HepG2 (cell line): ENCODE results near the gene IWS1. TPM values are rescaled to one million over a fixed set of nuclear protein-coding genes. Genes with fewer than 3 reads are reported as not detected.
A peak's percentile ranks its signal among the peaks of the same experiment; 100 is the strongest.

ENCODE experiments used
- ARID2 ChIP-seq: sonication (generic); formaldehyde crosslinking; IDR thresholded peaks from 2 replicates; pipeline ENCODE4 v1.8.1; 2022; ENCODE audit warnings: mild to moderate bottlenecking, missing genetic modification reagents, borderline replicate concordance
- GMEB1 ChIP-seq: sonication (generic); formaldehyde crosslinking; IDR thresholded peaks from 2 replicates; pipeline ENCODE4 v1.5.1; 2020; ENCODE audit warnings: missing genetic modification reagents, mild to moderate bottlenecking, borderline replicate concordance
- HDAC2 ChIP-seq: sonication (generic); formaldehyde crosslinking; IDR thresholded peaks from 2 replicates; pipeline ENCODE4 v1.4.0; 2020; ENCODE audit warnings: missing genetic modification reagents
- HNF4A ChIP-seq: sonication (generic); formaldehyde crosslinking; IDR thresholded peaks from 2 replicates; pipeline ENCODE4 v1.4.0; 2020; ENCODE audit warnings: missing genetic modification reagents
- IRF9 ChIP-seq: sonication (generic); formaldehyde crosslinking; IDR thresholded peaks from 2 replicates; pipeline ENCODE4 v1.8.0; 2022; ENCODE audit warnings: missing genetic modification reagents, mild to moderate bottlenecking, borderline replicate concordance
- NONO ChIP-seq, 2 experiments: fragments of 450-650 bp in 1 of 2; sonication (generic) in 1 of 2; formaldehyde crosslinking in 1 of 2; IDR thresholded peaks in 1 of 2; conservative IDR thresholded peaks in 1 of 2; 2 replicates each; pipeline versions ENCODE4 v1.6.1 to v1.8.0; 2017 to 2022; ENCODE audit warnings: mild to moderate bottlenecking in 1 of 2, missing genetic modification reagents in 1 of 2, moderate library complexity in 1 of 2
- SAFB2 ChIP-seq: sonication (generic); formaldehyde crosslinking; IDR thresholded peaks from 2 replicates; pipeline ENCODE4 v1.5.1; 2020; ENCODE audit warnings: missing genetic modification reagents, low read depth, mild to moderate bottlenecking, borderline replicate concordance
- TBX2 ChIP-seq: sonication (generic); formaldehyde crosslinking; IDR thresholded peaks from 2 replicates; pipeline ENCODE4 v1.5.0; 2020; ENCODE audit warnings: missing genetic modification reagents, mild to moderate bottlenecking, borderline replicate concordance
- TFAP4 ChIP-seq: sonication (generic); IDR thresholded peaks from 2 replicates; pipeline ENCODE4 v1.6.1; 2016; ENCODE audit warnings: low read depth, borderline replicate concordance
- THAP9 ChIP-seq: sonication (generic); formaldehyde crosslinking; IDR thresholded peaks from 2 replicates; pipeline ENCODE4; 2020; ENCODE audit warnings: missing genetic modification reagents, mild to moderate bottlenecking, borderline replicate concordance
- ZNF20 ChIP-seq: sonication (generic); formaldehyde crosslinking; IDR thresholded peaks from 2 replicates; pipeline ENCODE4 v1.4.0; 2020; ENCODE audit warnings: mild to moderate bottlenecking, moderate library complexity, missing genetic modification reagents
- ZNF264 ChIP-seq: sonication (generic); formaldehyde crosslinking; IDR thresholded peaks from 2 replicates; pipeline ENCODE4 v1.4.0; 2020; ENCODE audit warnings: missing genetic modification reagents
- ZNF280D ChIP-seq: sonication (generic); formaldehyde crosslinking; IDR thresholded peaks from 2 replicates; pipeline ENCODE4 v1.5.1; 2020; ENCODE audit warnings: mild to moderate bottlenecking, missing genetic modification reagents
- ZNF790 ChIP-seq: sonication (generic); formaldehyde crosslinking; IDR thresholded peaks from 2 replicates; pipeline ENCODE4 v1.8.0; 2022; ENCODE audit warnings: missing genetic modification reagents, mild to moderate bottlenecking, borderline replicate concordance
- polyA plus RNA-seq, 8 experiments: library from polyadenylated mRNA; depleted of rRNA in 3 of 8; stranded (reverse) in 7 of 8; unstranded in 1 of 8; fragments of >200 nt; fragmentation: Illumina TruSeq in 4 of 8; extraction: Trizol in 4 of 8; gene quantifications; 2 replicates each; pipeline versions ENCODE4 v1.2.1 to v1.2.3, GENCODE V29; 2011 to 2016; ENCODE audit warnings: low read depth in 4 of 8, missing spikeins in 1 of 8, mixed read lengths in 1 of 8; ENCODE audit not compliant: insufficient read depth in 1 of 8
- total RNA-seq, 5 experiments: library from RNA; depleted of rRNA; stranded (reverse); fragments of >200 nt; fragmentation: Illumina TruSeq; extraction: Trizol; gene quantifications; 2 replicates each; pipeline ENCODE4 v1.2.3, GENCODE V29; 2016; ENCODE audit warnings: low read depth in 1 of 5

The IWS1 gene
- total and polyA plus RNA-seq, 2 of the 13 experiments (the other 11 are each of a cell fraction or from before 2014, with no cell fraction given) = 28.9 to 62.3 TPM

- TF ChIP-seq THAP9 (CRISPR knock-in tag) (peak; percentile 78; the same call in 1 of the 2 replicates), TBX2 (peak; percentile 97), ARID2 (CRISPR knock-in tag) (0 out of 2 replicates have a peak, but pooled peaks have one; percentile 26), TFAP4 (peak; percentile 95), ZNF20 (CRISPR knock-in tag) (no peak), ZNF264 (CRISPR knock-in tag) (peak; percentile 83), HNF4A (CRISPR knock-in tag) (peak; percentile 98), SAFB2 (no peak; the same call in 1 of the 2 replicates), ZNF280D (0 out of 2 replicates have a peak, but pooled peaks have one; percentile 78), IRF9 (CRISPR knock-in tag) (0 out of 2 replicates have a peak, but pooled peaks have one; percentile 82), GMEB1 (CRISPR knock-in tag) (peak; percentile 68; the same call in 1 of the 2 replicates), NONO (IDR thresholded peaks at IDR 0.05) (no peak), NONO (CRISPR knock-in tag; conservative IDR thresholded peaks at IDR 0.05) (peak; percentile 99), HDAC2 (peak; percentile 96), ZNF790 (CRISPR knock-in tag) (no peak)
Measured at GRCh38 chr2:127437781-127438726, 88.2 kb downstream of the IWS1 start (continued).
